Fibroblast of skin of back (primary cell): ENCODE measurements around the gene NR2F2. TPM values are rescaled to one million over a fixed set of nuclear protein-coding genes. Genes with fewer than 3 reads are reported as not detected.

Experiments
- DNase-seq: peaks from one replicate; pipeline ENCODE4 v3.0.0-alpha.2; 2013
- polyA plus RNA-seq, 2 experiments: library from polyadenylated mRNA; unstranded; fragments of 120-200 nt; gene quantifications; one replicate each; pipeline ENCODE4 v1.2.1, GENCODE V29; 2013; ENCODE audit not compliant: insufficient read length in 2 of 2

NR2F2 gene
- polyA plus RNA-seq (2013, experiment 1 of 2; ENCODE audit: insufficient read length), result 18.3 TPM
- polyA plus RNA-seq (2013, experiment 2 of 2; ENCODE audit: insufficient read length), result 20.5 TPM

GRCh38 chr15:96330450-96331143 is at the start of gene NR2F2:
Gene NR2F2 (plus strand): TSS chr15:96330700. CDS start chr15:96332106, 1,406 bp downstream.
- DNase-seq, result peak; percentile 97

GRCh38 chr15:96285305-96285704 is 45.2 kb upstream of the NR2F2 start:
- DNase-seq, result peak; percentile 94

GRCh38 chr15:96285729-96286254 is 44.7 kb upstream of the NR2F2 start:
- DNase-seq, result no peak

- DNase-seq, result no peak
Observed at GRCh38 chr15:96290679-96291078, 39.8 kb upstream of the NR2F2 start.

- no peak for DNase-seq
Observed at GRCh38 chr15:96292635-96293034, 37.9 kb upstream of the NR2F2 start.

- DNase-seq, result peak; percentile 27
Observed at GRCh38 chr15:96293441-96293840, 37.1 kb upstream of the NR2F2 start.

- no peak for DNase-seq
Observed at GRCh38 chr15:96294766-96295165, 35.7 kb upstream of the NR2F2 start.

GRCh38 chr15:96296264-96296663 is 34.2 kb upstream of the NR2F2 start:
- peak; percentile 48 for DNase-seq

- DNase-seq, result no peak
Observed at GRCh38 chr15:96297783-96298182, 32.7 kb upstream of the NR2F2 start.

GRCh38 chr15:96298217-96298616 is 32.3 kb upstream of the NR2F2 start:
- no peak for DNase-seq

GRCh38 chr15:96300836-96301235 is 29.7 kb upstream of the NR2F2 start:
- DNase-seq, result no peak

- DNase-seq, result no peak
Observed at GRCh38 chr15:96303503-96304056, 26.9 kb upstream of the NR2F2 start.

GRCh38 chr15:96304839-96305238 is 25.7 kb upstream of the NR2F2 start:
- no peak for DNase-seq

GRCh38 chr15:96306321-96306720 is 24.2 kb upstream of the NR2F2 start:
- no peak for DNase-seq

GRCh38 chr15:96307856-96308394 is 22.6 kb upstream of the NR2F2 start:
- no peak for DNase-seq

- no peak for DNase-seq
Observed at GRCh38 chr15:96309143-96309660, 21.3 kb upstream of the NR2F2 start.

- DNase-seq, result no peak
Observed at GRCh38 chr15:96311256-96311955, 19.1 kb upstream of the NR2F2 start.

- no peak for DNase-seq
Observed at GRCh38 chr15:96311956-96312294, 18.6 kb upstream of the NR2F2 start.

GRCh38 chr15:96312641-96313335 is 17.7 kb upstream of the NR2F2 start:
- no peak for DNase-seq

GRCh38 chr15:96314518-96314917 is 16.0 kb upstream of the NR2F2 start:
- DNase-seq, result no peak

- DNase-seq, result no peak
Observed at GRCh38 chr15:96314963-96315362, 15.5 kb upstream of the NR2F2 start.

GRCh38 chr15:96316953-96317629 is 13.4 kb upstream of the NR2F2 start:
- DNase-seq, result no peak
